ENCODE results near the gene NES.

- TF ChIP-seq, protein P1, sequence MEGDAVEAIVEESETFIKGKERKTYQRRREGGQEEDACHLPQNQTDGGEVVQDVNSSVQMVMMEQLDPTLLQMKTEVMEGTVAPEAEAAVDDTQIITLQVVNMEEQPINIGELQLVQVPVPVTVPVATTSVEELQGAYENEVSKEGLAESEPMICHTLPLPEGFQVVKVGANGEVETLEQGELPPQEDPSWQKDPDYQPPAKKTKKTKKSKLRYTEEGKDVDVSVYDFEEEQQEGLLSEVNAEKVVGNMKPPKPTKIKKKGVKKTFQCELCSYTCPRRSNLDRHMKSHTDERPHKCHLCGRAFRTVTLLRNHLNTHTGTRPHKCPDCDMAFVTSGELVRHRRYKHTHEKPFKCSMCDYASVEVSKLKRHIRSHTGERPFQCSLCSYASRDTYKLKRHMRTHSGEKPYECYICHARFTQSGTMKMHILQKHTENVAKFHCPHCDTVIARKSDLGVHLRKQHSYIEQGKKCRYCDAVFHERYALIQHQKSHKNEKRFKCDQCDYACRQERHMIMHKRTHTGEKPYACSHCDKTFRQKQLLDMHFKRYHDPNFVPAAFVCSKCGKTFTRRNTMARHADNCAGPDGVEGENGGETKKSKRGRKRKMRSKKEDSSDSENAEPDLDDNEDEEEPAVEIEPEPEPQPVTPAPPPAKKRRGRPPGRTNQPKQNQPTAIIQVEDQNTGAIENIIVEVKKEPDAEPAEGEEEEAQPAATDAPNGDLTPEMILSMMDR (IDR thresholded peaks at IDR 0.05; ENCODE audit: poor library complexity), result no peak
- TF ChIP-seq EZH2 (IDR thresholded peaks at IDR 0.05; ENCODE audit: borderline replicate concordance), result no peak
These were observed 3.7 kb downstream of the NES start for GRCh38 chr1:156673387-156674121.
